Sigmoid colon (tissue), 7 donors: Measurements from ENCODE around the gene TMEM225B. TPM values are rescaled to one million over a fixed set of nuclear protein-coding genes. Genes with fewer than 3 reads are reported as not detected.
"Not testable (repeated sequence)": the region's sequence is repeated elsewhere in the genome, so short reads cannot be mapped to it uniquely, and the experiment has no call there.

ENCODE experiments used
- DNase-seq: peaks from one replicate; pipeline ENCODE4 v3.0.0-alpha.2; 2019
- H3K27ac ChIP-seq, 4 donors: fragments of 200-600 bp; sonication (generic); one replicate each; pipeline ENCODE4 v1.5.1; 2016 to 2019; ENCODE audit warnings: mild to moderate bottlenecking in 1 of 4
- H3K27me3 ChIP-seq, 3 donors: fragments of 200-600 bp; sonication (generic); one replicate each; pipeline ENCODE4 v1.5.1; 2019; ENCODE audit warnings: mild to moderate bottlenecking in 1 of 3
- H3K36me3 ChIP-seq, 4 donors: fragments of 200-600 bp; sonication (generic); one replicate each; pipeline ENCODE4 v1.5.1; 2016 to 2019
- H3K4me1 ChIP-seq, 4 donors: fragments of 200-600 bp; sonication (generic); one replicate each; pipeline ENCODE4 v1.5.1; 2017 to 2019
- H3K4me3 ChIP-seq, 4 donors: fragments of 200-600 bp; sonication (generic); one replicate each; pipeline ENCODE4 v1.5.1; 2017 to 2019; ENCODE audit warnings: mild to moderate bottlenecking in 2 of 4, moderate library complexity in 1 of 4
- H3K9me3 ChIP-seq, 4 donors: fragments of 200-600 bp in 3 of 4; sonication (generic) in 3 of 4; one replicate each; pipeline versions ENCODE4 v1.5.1 to v1.6.1; 2013 to 2019
- CTCF ChIP-seq, 4 experiments: fragments of 450-650 bp in 3 of 4; fragments of 200-600 bp in 1 of 4; IDR thresholded peaks; one replicate each; pipeline ENCODE4 v1.5.1; 2016 to 2019; ENCODE audit warnings: antibody characterized with exemption in 4 of 4, mild to moderate bottlenecking in 3 of 4, moderate library complexity in 2 of 4
- EP300 ChIP-seq, 4 donors: sonication (generic); formaldehyde crosslinking; IDR thresholded peaks; one replicate each; pipeline ENCODE4 v1.6.1; 2017; ENCODE audit warnings: antibody characterized with exemption in 4 of 4
- POLR2A ChIP-seq, 2 donors: fragments of 450-650 bp; IDR thresholded peaks; one replicate each; pipeline ENCODE4 v1.6.1; 2016; ENCODE audit warnings: antibody characterized with exemption in 2 of 2, mild to moderate bottlenecking in 2 of 2, moderate library complexity in 2 of 2
- POLR2AphosphoS5 ChIP-seq, 4 donors: sonication (generic); formaldehyde crosslinking; IDR thresholded peaks; one replicate each; pipeline ENCODE4 v1.6.1; 2017; ENCODE audit warnings: antibody characterized with exemption in 4 of 4
- WGBS, 2 donors: extraction: QIAGEN DNeasy Blood & Tissue Kit; methylation state at CpG; one replicate each; pipeline ENCODE4 v1.1.7; 2013; 5-methylcytosine and 5-hydroxymethylcytosine counted together
- intact Hi-C: fragments of 100-400 bp; cut with DNase I; formaldehyde crosslinking; loops from one replicate; pipeline ENCODE4 v1.15.1; 2023
- polyA plus RNA-seq, 3 donors: library from polyadenylated mRNA; stranded (reverse); fragments of 200-250 nt; gene quantifications; one replicate each; pipeline ENCODE4 v1.2.3, GENCODE V29; 2013
- total RNA-seq, 4 donors: library from RNA; depleted of rRNA; stranded (reverse); fragments of >200 nt; gene quantifications; one replicate each; pipeline ENCODE4 v1.1.0, GENCODE V29; 2016
- donor health status: healthy with polysubstance abuse.
- donor health status: Bipolar disorder and iron deficiency.
- donor health status: healthy.

Gene TMEM225B
- total and polyA plus RNA-seq, 7 donors, result 0.38 to 1.8 (median 0.41) TPM; not detected in 4

- TF ChIP-seq EP300 (IDR thresholded peaks at IDR 0.05), result no peak
- TF ChIP-seq POLR2AphosphoS5 (IDR thresholded peaks at IDR 0.05), result no peak
- TF ChIP-seq CTCF (IDR thresholded peaks at IDR 0.05), result no peak
- TF ChIP-seq POLR2A (IDR thresholded peaks at IDR 0.05), result no peak
- intact Hi-C loops, result no loop called here
- peaks cover 0 to 40% (median 36%) of the 10 kb centered on the region in 4 donors for H3K4me1 ChIP-seq
- H3K4me3 ChIP-seq, result no peak overlapping the region
- no peaks in the 10 kb centered on the region for H3K27me3 ChIP-seq
- H3K36me3 ChIP-seq, result peaks cover 29 to 66% (median 41%) of the 10 kb centered on the region in 4 donors
- 84 to 92% methylated on average over 9 of the region's 9 CpGs for WGBS, 2 donors
- H3K27ac ChIP-seq, result peak overlapping the region in 2 of 4 donors; percentile 39 to 68
- no peak for DNase-seq
- H3K9me3 ChIP-seq, result no peaks in the 10 kb centered on the region
Observed at GRCh38 chr7:99562114-99562784, 35.8 kb upstream of the TMEM225B start.

GRCh38 chr7:99562832-99563231 lies 35.2 kb upstream of the TMEM225B start:
- Histone ChIP-seq H3K36me3 (peaks cover 29 to 72% (median 41%) of the 10 kb centered on the region in 4 donors), H3K4me3 (no peak overlapping the region), H3K27ac (peak overlapping the region in 2 of 4 donors; percentile 39 to 68), H3K9me3 (no peaks in the 10 kb centered on the region), H3K4me1 (peaks cover 0 to 34% (median 32%) of the 10 kb centered on the region in 4 donors), H3K27me3 (no peaks in the 10 kb centered on the region)
- DNase-seq, result no peak
- peak in 1 of 4 donors; percentile 46 for TF ChIP-seq POLR2AphosphoS5 (IDR thresholded peaks at IDR 0.05)
- TF ChIP-seq CTCF (IDR thresholded peaks at IDR 0.05), result no peak
- intact Hi-C loops, result no loop called here
- 43 to 56% methylated on average over 2 of the region's 2 CpGs for WGBS, 2 donors

- intact Hi-C loops, result no loop called here
- TF ChIP-seq POLR2AphosphoS5 (IDR thresholded peaks at IDR 0.05) (no peak), CTCF (IDR thresholded peaks at IDR 0.05) (no peak), POLR2A (IDR thresholded peaks at IDR 0.05) (no peak), EP300 (IDR thresholded peaks at IDR 0.05) (no peak)
- WGBS, 2 donors, result 94 to 95% methylated on average over 10 of the region's 10 CpGs
- no peak for DNase-seq
- H3K27me3 ChIP-seq, result no peaks in the 10 kb centered on the region
- H3K4me3 ChIP-seq, result no peak overlapping the region
- H3K36me3 ChIP-seq, result peaks cover 29 to 77% (median 41%) of the 10 kb centered on the region in 4 donors
- H3K9me3 ChIP-seq, result no peaks in the 10 kb centered on the region
- H3K27ac ChIP-seq, result peak overlapping the region in 2 of 4 donors; percentile 16 to 68
- peaks cover 0 to 33% (median 32%) of the 10 kb centered on the region in 4 donors for H3K4me1 ChIP-seq
Observed at GRCh38 chr7:99563650-99564049, 34.4 kb upstream of the TMEM225B start.

- H3K27me3 ChIP-seq, intact Hi-C loops, H3K27ac ChIP-seq, H3K9me3 ChIP-seq, DNase-seq, H3K4me1 ChIP-seq, H3K4me3 ChIP-seq: not testable (repeated sequence)
- peaks cover 5 to 93% (median 26%) of the 10 kb centered on the region in 4 donors for H3K36me3 ChIP-seq
- WGBS, 2 donors, result 96 to 97% methylated on average over 7 of the region's 7 CpGs
Observed at GRCh38 chr7:99568770-99569169, 29.3 kb upstream of the TMEM225B start.

- H3K27ac ChIP-seq, result no peak overlapping the region
- TF ChIP-seq CTCF (IDR thresholded peaks at IDR 0.05) (no peak), POLR2AphosphoS5 (IDR thresholded peaks at IDR 0.05) (no peak), EP300 (IDR thresholded peaks at IDR 0.05) (no peak), POLR2A (IDR thresholded peaks at IDR 0.05) (no peak)
- 93% methylated on average over 3 of the region's 3 CpGs for whole genome bisulfite sequencing, 2 donors
- H3K27me3 ChIP-seq, result no peaks in the 10 kb centered on the region
- no peaks in the 10 kb centered on the region for H3K4me1 ChIP-seq
- no peaks in the 10 kb centered on the region for H3K9me3 ChIP-seq
- peaks cover 0 to 66% (median 17%) of the 10 kb centered on the region in 4 donors for H3K36me3 ChIP-seq
- intact Hi-C loops, result no loop called here
- H3K4me3 ChIP-seq, result no peak overlapping the region
- no peak for DNase-seq
Observed at GRCh38 chr7:99571768-99572167, 26.3 kb upstream of the TMEM225B start.
